CD14-positive monocyte (primary cell): Measurements from ENCODE around the gene PAK4. TPM values are rescaled to one million over a fixed set of nuclear protein-coding genes. Genes with fewer than 3 reads are reported as not detected.
A peak's percentile ranks its signal among the peaks of the same experiment; 100 is the strongest.

ENCODE experiments used
- DNase-seq, 3 donors: peaks; one replicate each; pipeline ENCODE4 v3.0.0-alpha.2; 2011 to 2022
- H2AFZ ChIP-seq: 2 replicates; pipeline ENCODE4 v1.6.0; 2012; ENCODE audit warnings: mild to moderate bottlenecking, low read depth, low read length, inconsistent platforms; ENCODE audit not compliant: insufficient read depth, poor library complexity, severe bottlenecking
- H3K27ac ChIP-seq, 2 donors: 1 replicate in 1 of 2; 2 replicates in 1 of 2; pipeline ENCODE4 v1.5.1; 2012 to 2013; ENCODE audit warnings: low read length in 2 of 2, control low read depth in 1 of 2, inconsistent platforms in 1 of 2, low read depth in 1 of 2, mild to moderate bottlenecking in 1 of 2
- H3K27me3 ChIP-seq, 2 donors: one replicate each; pipeline versions ENCODE4 v1.6.0 to v1.6.1; 2011 to 2013; ENCODE audit warnings: low read length in 2 of 2; ENCODE audit not compliant: control insufficient read depth in 2 of 2, insufficient read depth in 2 of 2
- H3K36me3 ChIP-seq, 2 donors: replicated peaks in 1 of 2; 1 replicate in 1 of 2; 2 replicates in 1 of 2; pipeline versions ENCODE4 v1.5.1 to v1.6.1; 2012 to 2013; ENCODE audit warnings: low read length in 2 of 2, control low read depth in 1 of 2, inconsistent platforms in 1 of 2, mild to moderate bottlenecking in 1 of 2; ENCODE audit not compliant: insufficient read depth in 2 of 2, control insufficient read depth in 1 of 2
- H3K4me1 ChIP-seq, 2 donors: 1 replicate in 1 of 2; 2 replicates in 1 of 2; pipeline versions ENCODE4 v1.5.1 to v1.6.1; 2012 to 2013; ENCODE audit warnings: low read length in 2 of 2, control low read depth in 1 of 2, inconsistent platforms in 1 of 2, mild to moderate bottlenecking in 1 of 2, moderate library complexity in 1 of 2; ENCODE audit not compliant: insufficient read depth in 2 of 2, control insufficient read depth in 1 of 2
- H3K4me2 ChIP-seq: replicated peaks from 2 replicates; pipeline ENCODE3; 2012; ENCODE audit warnings: low read length, moderate library complexity, mild to moderate bottlenecking; ENCODE audit not compliant: poor library complexity, severe bottlenecking; ENCODE audit errors: extremely low read depth
- H3K4me3 ChIP-seq, 3 experiments: fragments of 200-600 bp in 1 of 3; sonication (generic) in 1 of 3; replicated peaks in 1 of 3; 1 replicate in 2 of 3; 2 replicates in 1 of 3; pipeline ENCODE4 v1.5.1; 2011 to 2013; ENCODE audit warnings: low read length in 3 of 3, mild to moderate bottlenecking in 3 of 3, control low read depth in 2 of 3, low read depth in 2 of 3, inconsistent platforms in 1 of 3, moderate library complexity in 1 of 3
- H3K79me2 ChIP-seq: 2 replicates; pipeline ENCODE4 v1.6.0; 2012; ENCODE audit warnings: mild to moderate bottlenecking, control low read depth, inconsistent platforms, low read length, moderate library complexity; ENCODE audit not compliant: insufficient read depth
- H3K9ac ChIP-seq: 2 replicates; pipeline ENCODE4 v1.6.0; 2017; ENCODE audit warnings: low read length, mild to moderate bottlenecking; ENCODE audit not compliant: insufficient read depth, poor library complexity, severe bottlenecking
- H3K9me3 ChIP-seq, 2 donors: replicated peaks in 1 of 2; 1 replicate in 1 of 2; 2 replicates in 1 of 2; pipeline versions ENCODE4 v1.5.1 to v1.6.1; 2012 to 2013; ENCODE audit warnings: low read length in 2 of 2, control low read depth in 1 of 2; ENCODE audit not compliant: control insufficient read depth in 1 of 2, insufficient read depth in 1 of 2
- H4K20me1 ChIP-seq: 2 replicates; pipeline ENCODE4 v1.6.0; 2012; ENCODE audit warnings: mild to moderate bottlenecking, low read length, control low read depth, moderate library complexity; ENCODE audit not compliant: insufficient read depth
- H3K27ac Mint-ChIP-seq, 7 donors: one replicate each; pipeline ENCODE4 v1.8.0; 2020; ENCODE audit warnings: mild to moderate bottlenecking in 7 of 7, mixed read lengths in 7 of 7, moderate library complexity in 6 of 7, inconsistent platforms in 2 of 7
- H3K27me3 Mint-ChIP-seq, 3 donors: one replicate each; pipeline ENCODE4 v1.8.0; 2021 to 2022; ENCODE audit warnings: low read depth in 3 of 3, mild to moderate bottlenecking in 3 of 3, mixed read lengths in 3 of 3, moderate library complexity in 3 of 3, inconsistent platforms in 1 of 3
- H3K36me3 Mint-ChIP-seq, 2 donors: one replicate each; pipeline ENCODE4 v1.8.0; 2020; ENCODE audit warnings: mixed read lengths in 2 of 2, inconsistent platforms in 1 of 2, mild to moderate bottlenecking in 1 of 2
- H3K4me1 Mint-ChIP-seq: one replicate; pipeline ENCODE4 v1.8.0; 2020; ENCODE audit warnings: mild to moderate bottlenecking, mixed read lengths
- H3K4me3 Mint-ChIP-seq, 2 donors: one replicate each; pipeline ENCODE4 v1.8.0; 2020; ENCODE audit warnings: mild to moderate bottlenecking in 2 of 2, mixed read lengths in 2 of 2, moderate library complexity in 1 of 2
- H3K9me3 Mint-ChIP-seq, 7 donors: one replicate each; pipeline ENCODE4 v1.8.0; 2020 to 2022; ENCODE audit warnings: mixed read lengths in 7 of 7, mild to moderate bottlenecking in 6 of 7, moderate library complexity in 6 of 7, inconsistent platforms in 2 of 7
- CTCF ChIP-seq: fragments of 200-600 bp; IDR thresholded peaks from one replicate; pipeline ENCODE4 v1.8.0; 2022; ENCODE audit warnings: antibody characterized with exemption, mild to moderate bottlenecking
- WGBS: methylation state at CpG from one replicate; pipeline ENCODE4 v1.1.5; 2013; ENCODE audit warnings: missing lambda C conversion rate; ENCODE audit not compliant: insufficient coverage; 5-methylcytosine and 5-hydroxymethylcytosine counted together
- intact Hi-C, 2 donors: fragments of 100-400 bp; cut with micrococcal nuclease; formaldehyde crosslinking; loops; one replicate each; pipeline versions ENCODE4 v1.15.0 to v1.15.1; 2023
- polyA plus RNA-seq, 3 donors: library from polyadenylated mRNA; depleted of rRNA in 1 of 3; unstranded in 2 of 3; stranded (reverse) in 1 of 3; fragments of 300-500 nt in 2 of 3; fragments of >200 nt in 1 of 3; fragmentation: Illumina TruSeq in 2 of 3; gene quantifications; 1 replicate in 2 of 3; 2 replicates in 1 of 3; pipeline ENCODE4 v1.2.3, GENCODE V29; 2012 to 2021

PAK4 gene
- polyA plus RNA-seq, 3 donors: 1.3 to 11.3 (median 1.5) TPM

GRCh38 chr19:39124136-39124764, 1.3 kb upstream of the PAK4 start:
- Histone ChIP-seq H3K27ac (no peak overlapping the region), H3K4me2 (no peak overlapping the region), H3K9me3 (no peaks in the 10 kb centered on the region), H3K79me2 (peaks cover 36% of the 10 kb centered on the region), H2AFZ (no peak overlapping the region), H3K27me3 (peaks cover 0 to 4% of the 10 kb centered on the region in 2 donors), H3K36me3 (no peaks in the 10 kb centered on the region), H3K4me3 (no peak overlapping the region), H3K4me1 (peaks cover 12 to 13% of the 10 kb centered on the region in 2 donors), H3K9ac (no peak overlapping the region), H4K20me1 (peaks cover 11% of the 10 kb centered on the region)
- Mint-ChIP-seq H3K4me1 (peaks cover 25% of the 10 kb centered on the region), H3K27ac (peak overlapping the region in 1 of 7 donors; percentile 1), H3K36me3 (peaks cover 0 to 3% of the 10 kb centered on the region in 2 donors), H3K4me3 (no peak overlapping the region), H3K9me3 (no peaks in the 10 kb centered on the region), H3K27me3 (peaks cover 0 to 9% (median 5%) of the 10 kb centered on the region in 3 donors)
- no peak for DNase-seq
- TF ChIP-seq CTCF: no peak
- WGBS: 92% methylated on average over 2 of the region's 7 CpGs
- intact Hi-C loops: loop anchor here (5.0 kb wide), 3 partner anchors 63 to 218 kb away; partner anchors contain the start of gene SAMD4B (in 1 of the 2)

GRCh38 chr19:39125199-39125553, 410 bp upstream of the PAK4 start:
- Mint-ChIP-seq H3K4me3 (peak overlapping the region; percentile 95 to 98), H3K36me3 (peaks cover 0 to 3% of the 10 kb centered on the region in 2 donors), H3K27me3 (peaks cover 0 to 5% (median 5%) of the 10 kb centered on the region in 3 donors), H3K4me1 (peaks cover 25% of the 10 kb centered on the region), H3K27ac (peak overlapping the region; percentile 82 to 96 (median 90)), H3K9me3 (no peaks in the 10 kb centered on the region)
- Histone ChIP-seq H2AFZ (peak overlapping the region; percentile 97), H3K79me2 (peaks cover 39% of the 10 kb centered on the region), H4K20me1 (peaks cover 11% of the 10 kb centered on the region), H3K9me3 (no peaks in the 10 kb centered on the region), H3K27ac (peak overlapping the region in 1 of 2 donors; percentile 54), H3K4me3 (peak overlapping the region; percentile 64 to 94 (median 87)), H3K9ac (peak overlapping the region; percentile 69), H3K27me3 (peaks cover 0 to 4% of the 10 kb centered on the region in 2 donors), H3K36me3 (no peaks in the 10 kb centered on the region), H3K4me2 (peak overlapping the region; percentile 93), H3K4me1 (peaks cover 12 to 13% of the 10 kb centered on the region in 2 donors)
- DNase-seq: no peak
- no CpG with 5 or more reads among the region's 7 CpGs for WGBS
- no peak for TF ChIP-seq CTCF
- intact Hi-C loops: loop anchor here in 1 of 2 donors (5.0 kb wide), 1 partner anchor 417 kb away; the partner anchor contains the start of gene EID2
